ENCODE measurements around the gene ZIK1. TPM values are rescaled to one million over a fixed set of nuclear protein-coding genes. Genes with fewer than 3 reads are reported as not detected.

Gene ZIK1
- total and polyA plus RNA-seq, 2 of the 8 experiments (the other 6 are each of a cell fraction or from before 2014, with no cell fraction given) = 19.4 to 36.5 TPM

- TF ChIP-seq YY1 (IDR thresholded peaks at IDR 0.05; ENCODE audit: low read depth, low read length) = peak; percentile 81
- TF ChIP-seq CTBP2 (IDR thresholded peaks at IDR 0.05; ENCODE audit: borderline replicate concordance, insufficient read depth, insufficient read length, low read length) = no peak
- TF ChIP-seq EZH2 (IDR thresholded peaks at IDR 0.05; ENCODE audit: low read depth, low read length, severe bottlenecking) = no peak
- TF ChIP-seq EGR1 (IDR thresholded peaks at IDR 0.05; ENCODE audit: borderline replicate concordance, low read depth, low read length) = no peak
- no peak for TF ChIP-seq BCL11A (IDR thresholded peaks at IDR 0.05; ENCODE audit: low read depth in 2 of 2, low read length in 2 of 2)
- TF ChIP-seq SIX5 (IDR thresholded peaks at IDR 0.05; ENCODE audit: low read depth, low read length) = peak; percentile 81
- peak; percentile 46 for TF ChIP-seq ASH2L (IDR thresholded peaks at IDR 0.05; ENCODE audit: low read length)
- TF ChIP-seq SIN3A (conservative IDR thresholded peaks at IDR 0.05 in 1 of 2, IDR thresholded peaks at IDR 0.05 in 1 of 2; ENCODE audit: low read depth in 1 of 2, low read length in 2 of 2) = peak in 1 of 2 experiments; percentile 92; a peak in 2 of 4 replicates
- 0 out of 2 replicates have a peak, but pooled peaks have one; percentile 45 for TF ChIP-seq PHF8 (conservative IDR thresholded peaks at IDR 0.05; ENCODE audit: low read depth, low read length)
- TF ChIP-seq SUZ12 (IDR thresholded peaks at IDR 0.05; ENCODE audit: low read length) = no peak
- peak; percentile 45; the same call in 1 of the 2 replicates for TF ChIP-seq TBP (IDR thresholded peaks at IDR 0.05; ENCODE audit: low read depth, low read length)
- peak in 1 of 2 experiments; percentile 39; a peak in 1 of 3 replicates for TF ChIP-seq POLR2A (IDR thresholded peaks at IDR 0.05; ENCODE audit: control extremely low read depth in 1 of 2, low read depth in 2 of 2, low read length in 2 of 2)
- TF ChIP-seq POLR2AphosphoS5 (IDR thresholded peaks at IDR 0.05; ENCODE audit: low read depth, low read length) = no peak
- no peak for TF ChIP-seq RNF2 (IDR thresholded peaks at IDR 0.05; ENCODE audit: borderline replicate concordance, low read depth, low read length, missing control alignments, poor library complexity, severe bottlenecking)
- peak; percentile 85 for TF ChIP-seq CHD2 (IDR thresholded peaks at IDR 0.05; ENCODE audit: low read length)
- peak; percentile 95 for TF ChIP-seq SP1 (IDR thresholded peaks at IDR 0.05; ENCODE audit: low read depth, low read length)
- TF ChIP-seq BACH1 (IDR thresholded peaks at IDR 0.05; ENCODE audit: low read length) = no peak
- TF ChIP-seq GTF2F1 (IDR thresholded peaks at IDR 0.05; ENCODE audit: borderline replicate concordance, low read depth, low read length) = no peak
- peak; percentile 97 for TF ChIP-seq KDM4A (IDR thresholded peaks at IDR 0.05; ENCODE audit: low read depth, low read length, severe bottlenecking)
- TF ChIP-seq GABPA (IDR thresholded peaks at IDR 0.05; ENCODE audit: borderline replicate concordance, insufficient read depth, low read length) = peak; percentile 82; the same call in 1 of the 2 replicates
- TF ChIP-seq RBBP5 (IDR thresholded peaks at IDR 0.05; ENCODE audit: borderline replicate concordance, low read depth, low read length) = peak; percentile 68; the same call in 1 of the 2 replicates
Observed at GRCh38 chr19:57632987-57633831, 49.3 kb downstream of the ZIK1 start, which contains the start of gene ZNF211 (continued).

Data from H1 (cell line).